Stimulated activated naive CD8-positive, alpha-beta T cell treated with anti-CD3 and anti-CD28 coated beads, Interleukin-15, Interleukin-2, amounts not matched to agents 100 ng/mL and 50 ng/mL, for 24 hours (primary cell): Measurements from ENCODE around the gene VPS33B.

Experiments used
- H3K27ac Mint-ChIP-seq: one replicate; pipeline ENCODE4 v1.8.0; 2021; ENCODE audit warnings: mild to moderate bottlenecking, mixed read lengths
- H3K27me3 Mint-ChIP-seq: one replicate; pipeline ENCODE4 v1.8.0; 2021; ENCODE audit warnings: mixed read lengths
- H3K36me3 Mint-ChIP-seq: one replicate; pipeline ENCODE4 v1.8.0; 2021; ENCODE audit warnings: low read depth, mixed read lengths
- H3K4me1 Mint-ChIP-seq: one replicate; pipeline ENCODE4 v1.8.0; 2021; ENCODE audit warnings: low read depth, mixed read lengths
- H3K4me3 Mint-ChIP-seq: one replicate; pipeline ENCODE4 v1.8.0; 2021; ENCODE audit warnings: mild to moderate bottlenecking, mixed read lengths
- H3K9me3 Mint-ChIP-seq: one replicate; pipeline ENCODE4 v1.8.0; 2021; ENCODE audit warnings: mixed read lengths

Gene VPS33B

GRCh38 chr15:90974216-90974615 lies 48.2 kb downstream of the VPS33B start:
- H3K9me3 Mint-ChIP-seq = no peaks in the 10 kb centered on the region

DNA sequence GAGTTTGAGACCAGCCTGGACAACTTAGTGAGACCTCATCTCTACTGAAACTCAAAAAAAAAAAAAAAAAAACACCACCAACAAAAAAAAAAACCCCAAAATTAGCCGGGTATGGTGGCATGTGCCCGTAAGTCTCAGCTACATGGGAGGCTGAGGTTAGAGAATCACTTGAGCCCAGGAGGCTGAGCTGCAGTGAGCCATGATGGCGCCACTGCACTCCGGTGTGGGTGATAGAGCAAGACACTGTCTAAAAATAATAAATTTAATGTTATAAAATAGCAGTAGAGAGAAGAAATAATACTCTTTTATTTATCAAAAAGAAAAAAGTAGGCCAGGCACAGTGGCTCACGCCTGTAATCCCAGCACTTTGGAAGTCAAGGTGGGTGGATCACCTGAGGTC lies 50.3 kb downstream of the VPS33B start:
- Mint-ChIP-seq H3K4me3 (no peak overlapping the region), H3K27ac (no peak overlapping the region), H3K9me3 (no peaks in the 10 kb centered on the region), H3K36me3 (peaks cover 74% of the 10 kb centered on the region), H3K4me1 (no peaks in the 10 kb centered on the region), H3K27me3 (no peaks in the 10 kb centered on the region)

More at GRCh38 chr15:90974216-90974615, 48.2 kb downstream of the VPS33B start:
- peaks cover 71% of the 10 kb centered on the region for H3K36me3 Mint-ChIP-seq
- no peaks in the 10 kb centered on the region for H3K4me1 Mint-ChIP-seq
- H3K27ac Mint-ChIP-seq = no peak overlapping the region
- H3K4me3 Mint-ChIP-seq = no peak overlapping the region
- no peaks in the 10 kb centered on the region for H3K27me3 Mint-ChIP-seq

DNA sequence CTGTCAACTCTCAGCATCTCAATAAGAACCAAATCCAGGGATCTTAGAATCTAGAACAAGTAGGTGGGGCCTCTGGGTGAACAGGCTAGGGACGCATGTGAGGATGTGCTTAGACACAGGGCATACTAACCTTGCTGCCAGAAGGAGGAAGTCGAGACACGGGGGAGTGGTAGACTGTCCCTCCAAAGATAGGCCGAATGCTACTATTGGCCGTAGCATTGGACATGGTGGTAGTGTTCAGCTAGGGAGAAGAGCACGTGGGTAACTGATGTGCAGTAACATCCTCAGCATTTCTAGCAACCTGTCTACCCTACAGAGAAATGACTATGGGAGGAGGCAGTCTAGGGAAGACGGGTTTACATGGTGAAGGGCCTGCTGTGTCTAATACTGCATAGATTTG lies 52.1 kb downstream of the VPS33B start:
- no peak overlapping the region for H3K27ac Mint-ChIP-seq
- peaks cover 72% of the 10 kb centered on the region for H3K36me3 Mint-ChIP-seq
- no peaks in the 10 kb centered on the region for H3K4me1 Mint-ChIP-seq
- no peaks in the 10 kb centered on the region for H3K9me3 Mint-ChIP-seq
- no peaks in the 10 kb centered on the region for H3K27me3 Mint-ChIP-seq
- no peak overlapping the region for H3K4me3 Mint-ChIP-seq

- no peaks in the 10 kb centered on the region for H3K4me1 Mint-ChIP-seq
- peaks cover 67% of the 10 kb centered on the region for H3K36me3 Mint-ChIP-seq
- H3K4me3 Mint-ChIP-seq = no peak overlapping the region
- no peaks in the 10 kb centered on the region for H3K9me3 Mint-ChIP-seq
- H3K27me3 Mint-ChIP-seq = no peaks in the 10 kb centered on the region
- no peak overlapping the region for H3K27ac Mint-ChIP-seq
These were observed 54.0 kb downstream of the VPS33B start for GRCh38 chr15:90968434-90968833.

GRCh38 chr15:90967206-90967605 lies 55.2 kb downstream of the VPS33B start:
- H3K27ac Mint-ChIP-seq = no peak overlapping the region
- H3K9me3 Mint-ChIP-seq = no peaks in the 10 kb centered on the region
- H3K36me3 Mint-ChIP-seq = peaks cover 76% of the 10 kb centered on the region
- H3K27me3 Mint-ChIP-seq = no peaks in the 10 kb centered on the region
- no peaks in the 10 kb centered on the region for H3K4me1 Mint-ChIP-seq
- no peak overlapping the region for H3K4me3 Mint-ChIP-seq

GRCh38 chr15:90966262-90966661 lies 56.1 kb downstream of the VPS33B start:
- H3K9me3 Mint-ChIP-seq = no peaks in the 10 kb centered on the region
- H3K4me3 Mint-ChIP-seq = no peak overlapping the region
- no peaks in the 10 kb centered on the region for H3K4me1 Mint-ChIP-seq
- no peaks in the 10 kb centered on the region for H3K27me3 Mint-ChIP-seq
- peaks cover 86% of the 10 kb centered on the region for H3K36me3 Mint-ChIP-seq
- no peak overlapping the region for H3K27ac Mint-ChIP-seq

- Mint-ChIP-seq H3K27ac (no peak overlapping the region), H3K27me3 (no peaks in the 10 kb centered on the region), H3K36me3 (peaks cover 66% of the 10 kb centered on the region), H3K4me3 (no peak overlapping the region), H3K4me1 (peaks cover 4% of the 10 kb centered on the region), H3K9me3 (no peaks in the 10 kb centered on the region)
These were observed 60.4 kb downstream of the VPS33B start for GRCh38 chr15:90962021-90962420.

DNA sequence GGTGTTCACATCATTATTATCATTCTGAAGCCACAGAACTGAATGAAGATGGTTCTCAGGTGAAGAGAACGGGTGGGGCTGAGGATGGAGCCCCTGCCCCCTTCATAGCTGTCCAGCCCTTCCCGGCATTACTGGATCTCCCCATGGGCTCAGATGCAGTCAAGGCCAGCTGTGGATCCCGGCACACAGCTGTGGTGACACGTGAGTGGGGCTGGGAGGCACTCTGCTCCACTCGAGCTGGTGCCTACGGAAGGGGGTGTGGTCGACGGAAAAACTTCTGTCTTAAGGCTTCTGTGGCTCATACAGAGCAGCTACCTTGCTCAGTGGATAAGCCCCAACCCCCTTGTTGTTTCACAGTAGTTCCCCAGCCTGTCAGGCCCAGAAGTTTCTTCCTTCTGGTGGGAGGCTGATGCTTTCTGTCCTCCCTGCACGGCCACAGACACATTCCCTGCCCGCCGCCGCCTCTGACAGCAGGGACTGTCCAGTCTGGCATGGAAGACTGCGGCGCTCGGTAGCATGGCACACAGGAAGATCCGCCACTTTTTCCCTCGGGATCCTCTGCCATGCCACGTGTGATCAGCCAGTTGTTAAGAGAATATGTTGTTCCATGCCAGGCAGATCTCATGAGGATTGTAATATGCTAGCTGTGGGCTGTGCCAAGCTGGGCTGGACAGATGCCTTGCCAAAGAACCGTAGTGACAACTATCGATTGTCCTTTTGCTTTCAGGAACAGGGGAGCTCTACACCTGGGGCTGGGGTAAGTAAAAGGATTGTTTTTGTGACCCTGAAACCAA lies 61.9 kb downstream of the VPS33B start:
- Mint-ChIP-seq H3K4me1 (peaks cover 12% of the 10 kb centered on the region), H3K27me3 (no peaks in the 10 kb centered on the region), H3K27ac (no peak overlapping the region), H3K4me3 (no peak overlapping the region), H3K9me3 (no peaks in the 10 kb centered on the region), H3K36me3 (peaks cover 55% of the 10 kb centered on the region)

DNA sequence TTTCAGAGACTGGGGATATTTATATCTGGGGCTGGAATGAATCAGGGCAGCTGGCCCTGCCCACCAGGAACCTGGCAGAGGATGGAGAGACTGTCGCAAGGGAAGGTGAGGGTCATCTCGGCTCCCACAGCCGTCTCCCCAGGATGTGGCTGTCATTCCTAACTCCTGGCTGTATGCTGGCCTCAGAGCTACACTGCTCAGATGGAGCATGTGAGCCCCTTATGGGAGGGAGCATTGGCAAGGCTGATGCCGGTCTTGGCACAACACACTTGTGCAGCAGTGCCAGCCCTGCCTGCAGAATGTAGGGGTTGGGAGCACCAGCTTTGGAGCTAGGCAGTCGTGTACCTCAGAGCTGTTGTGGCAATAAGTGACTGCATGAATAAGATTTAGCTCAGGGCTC lies 62.5 kb downstream of the VPS33B start:
- no peak overlapping the region for H3K4me3 Mint-ChIP-seq

GRCh38 chr15:90959028-90959595 lies 63.3 kb downstream of the VPS33B start:
- Mint-ChIP-seq H3K36me3 (peaks cover 46% of the 10 kb centered on the region), H3K4me1 (peaks cover 12% of the 10 kb centered on the region), H3K9me3 (no peaks in the 10 kb centered on the region), H3K27me3 (no peaks in the 10 kb centered on the region), H3K4me3 (no peak overlapping the region), H3K27ac (no peak overlapping the region)

More for the DNA sequence above, 62.5 kb downstream of the VPS33B start:
- H3K4me1 Mint-ChIP-seq = peaks cover 12% of the 10 kb centered on the region
- no peaks in the 10 kb centered on the region for H3K9me3 Mint-ChIP-seq
- peaks cover 50% of the 10 kb centered on the region for H3K36me3 Mint-ChIP-seq
- no peaks in the 10 kb centered on the region for H3K27me3 Mint-ChIP-seq
- no peak overlapping the region for H3K27ac Mint-ChIP-seq

- Mint-ChIP-seq H3K9me3 (no peaks in the 10 kb centered on the region), H3K27ac (peak overlapping the region; percentile 47), H3K4me3 (peak overlapping the region; percentile 57), H3K36me3 (peaks cover 46% of the 10 kb centered on the region), H3K4me1 (peaks cover 12% of the 10 kb centered on the region), H3K27me3 (no peaks in the 10 kb centered on the region)
These were observed 64.6 kb downstream of the VPS33B start for GRCh38 chr15:90957791-90958190.

DNA sequence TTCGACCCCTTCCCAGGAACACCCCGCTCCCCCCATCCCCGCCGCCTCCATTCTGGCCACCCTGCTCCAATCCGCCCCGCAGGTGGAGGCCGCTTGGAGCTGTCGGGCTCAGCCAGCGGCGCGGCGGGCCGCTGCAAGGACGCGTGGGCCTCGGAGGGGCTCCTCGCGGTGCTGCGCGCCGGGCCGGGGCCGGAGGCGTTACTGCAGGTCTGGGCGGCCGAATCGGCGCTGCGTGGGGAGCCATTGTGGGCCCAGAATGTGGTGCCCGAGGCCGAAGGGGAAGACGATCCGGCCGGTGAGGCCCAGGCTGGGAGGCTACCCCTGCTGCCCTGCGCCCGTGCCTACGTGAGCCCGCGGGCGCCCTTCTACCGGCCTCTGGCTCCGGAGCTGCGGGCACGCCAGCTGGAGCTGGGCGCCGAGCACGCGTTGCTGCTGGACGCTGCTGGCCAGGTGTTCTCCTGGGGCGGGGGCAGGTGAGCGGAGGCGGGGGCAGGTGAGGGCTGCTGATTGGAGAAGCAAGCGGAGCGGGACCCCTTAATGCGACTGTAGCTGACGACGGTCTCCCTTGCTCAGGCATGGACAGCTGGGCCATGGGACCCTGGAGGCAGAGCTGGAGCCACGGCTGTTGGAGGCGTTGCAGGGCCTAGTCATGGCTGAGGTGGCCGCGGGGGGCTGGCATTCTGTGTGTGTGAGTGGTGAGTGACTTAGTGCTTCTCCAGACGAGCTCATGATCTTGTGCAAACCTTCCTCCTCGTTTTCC lies 65.2 kb downstream of the VPS33B start:
- H3K9me3 Mint-ChIP-seq = no peaks in the 10 kb centered on the region
- peaks cover 46% of the 10 kb centered on the region for H3K36me3 Mint-ChIP-seq
- peaks cover 12% of the 10 kb centered on the region for H3K4me1 Mint-ChIP-seq
- H3K4me3 Mint-ChIP-seq = peak overlapping the region; percentile 57
- peak overlapping the region; percentile 47 for H3K27ac Mint-ChIP-seq
- H3K27me3 Mint-ChIP-seq = no peaks in the 10 kb centered on the region

DNA sequence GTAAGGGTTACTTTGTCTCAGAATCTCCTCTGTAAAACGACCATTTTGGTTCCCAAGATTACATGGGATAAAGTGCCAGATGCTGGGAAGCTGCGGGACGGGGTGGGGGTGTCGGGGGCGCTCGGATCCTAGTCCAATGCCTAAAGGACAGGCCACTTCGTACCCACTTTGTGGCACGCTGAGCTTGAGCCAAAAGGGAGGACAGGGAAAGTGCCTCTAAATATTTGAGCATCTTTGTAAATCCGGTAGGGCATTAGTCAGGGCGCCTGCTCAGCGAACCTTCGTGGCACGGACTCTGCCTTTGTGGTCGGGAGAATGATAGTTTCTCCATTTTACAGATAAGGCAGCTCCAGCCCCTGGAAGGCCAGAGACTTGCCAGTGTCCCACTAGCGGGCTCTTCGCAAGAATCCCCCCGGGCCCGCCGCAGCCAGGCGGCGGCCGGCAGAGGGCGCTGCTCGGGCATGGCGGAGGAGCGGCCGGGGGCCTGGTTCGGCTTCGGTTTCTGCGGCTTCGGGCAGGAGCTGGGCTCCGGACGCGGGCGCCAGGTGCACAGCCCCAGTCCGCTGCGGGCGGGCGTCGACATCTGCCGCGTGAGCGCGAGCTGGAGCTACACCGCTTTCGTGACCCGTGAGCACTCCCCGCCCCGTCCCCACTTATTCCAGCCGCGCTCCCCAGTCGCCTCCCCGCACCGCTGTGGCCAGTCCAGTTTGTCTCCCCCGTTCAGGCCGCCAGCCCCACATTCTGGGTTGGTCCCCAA lies 65.9 kb downstream of the VPS33B start:
- H3K36me3 Mint-ChIP-seq = peaks cover 46% of the 10 kb centered on the region
- peaks cover 12% of the 10 kb centered on the region for H3K4me1 Mint-ChIP-seq
- peak overlapping the region; percentile 68 for H3K27ac Mint-ChIP-seq
- H3K9me3 Mint-ChIP-seq = no peaks in the 10 kb centered on the region
- H3K27me3 Mint-ChIP-seq = no peaks in the 10 kb centered on the region
- peak overlapping the region; percentile 88 for H3K4me3 Mint-ChIP-seq

DNA sequence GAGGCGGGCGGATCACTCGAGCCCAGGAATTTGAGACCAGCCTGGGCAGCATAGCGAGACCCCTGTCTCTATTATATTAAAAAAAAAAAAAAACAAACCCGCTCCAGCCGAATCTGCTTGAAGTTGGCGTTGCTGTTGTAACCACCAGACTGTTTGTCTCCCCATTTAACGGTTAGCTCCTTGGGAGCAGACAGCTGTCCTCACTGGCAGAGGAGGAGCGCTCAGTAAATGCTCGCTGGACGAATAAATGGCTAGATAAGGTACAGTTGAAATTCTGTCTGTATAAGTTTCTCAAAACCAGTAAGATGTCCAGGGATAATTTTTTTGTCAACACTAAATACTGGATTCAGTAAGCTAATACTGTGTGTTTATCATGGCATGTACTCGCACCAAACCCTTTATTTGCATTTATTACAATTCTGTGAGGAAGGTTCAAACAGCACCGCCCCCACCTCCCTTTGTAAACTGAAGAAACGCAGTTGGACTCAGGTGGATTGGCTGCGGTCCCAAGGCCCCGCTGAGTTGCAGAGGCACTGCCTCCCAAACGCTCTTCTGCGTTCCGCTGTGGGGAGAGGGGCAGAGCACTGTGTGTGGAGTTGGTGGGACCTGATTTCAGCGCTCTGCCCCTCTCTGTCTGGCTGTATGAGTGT lies 66.6 kb downstream of the VPS33B start:
- Mint-ChIP-seq H3K36me3 (peaks cover 42% of the 10 kb centered on the region), H3K27me3 (no peaks in the 10 kb centered on the region), H3K4me1 (peaks cover 12% of the 10 kb centered on the region), H3K9me3 (no peaks in the 10 kb centered on the region), H3K27ac (peak overlapping the region; percentile 92), H3K4me3 (peak overlapping the region; percentile 88)
